ENCODE measurements around the gene GATA6.

The GATA6 gene

GRCh38 chr18:22166069-22166950 lies 3.1 kb upstream of the GATA6 start:
- no peak for DNase-seq (ENCODE audit: low read depth)

DNA sequence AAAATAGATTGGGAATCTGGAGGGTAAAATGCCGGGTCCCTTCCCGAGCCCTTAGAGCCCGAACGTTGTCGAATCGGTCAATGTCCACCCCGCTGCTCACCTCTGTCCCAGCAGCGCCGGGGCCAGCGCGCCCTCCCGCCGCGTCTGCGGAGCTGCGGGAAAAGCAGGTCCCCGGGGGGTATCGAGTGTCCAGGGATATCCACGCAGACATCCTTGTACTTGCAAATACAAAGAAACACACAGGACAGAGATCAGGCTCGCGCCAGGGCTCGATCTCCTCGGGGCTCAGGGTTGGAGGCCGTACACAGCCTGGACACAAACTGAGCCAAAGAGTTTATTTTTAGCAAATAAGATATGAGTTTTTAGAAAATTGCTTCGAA lies 2.3 kb upstream of the GATA6 start:
- DNase-seq (ENCODE audit: low read depth) = no peak

GRCh38 chr18:22167471-22168241 lies 1.7 kb upstream of the GATA6 start:
- DNase-seq (ENCODE audit: low read depth) = no peak

- no peak for DNase-seq (ENCODE audit: low read depth)
These were observed 948 bp upstream of the GATA6 start for GRCh38 chr18:22168360-22168921.

DNA sequence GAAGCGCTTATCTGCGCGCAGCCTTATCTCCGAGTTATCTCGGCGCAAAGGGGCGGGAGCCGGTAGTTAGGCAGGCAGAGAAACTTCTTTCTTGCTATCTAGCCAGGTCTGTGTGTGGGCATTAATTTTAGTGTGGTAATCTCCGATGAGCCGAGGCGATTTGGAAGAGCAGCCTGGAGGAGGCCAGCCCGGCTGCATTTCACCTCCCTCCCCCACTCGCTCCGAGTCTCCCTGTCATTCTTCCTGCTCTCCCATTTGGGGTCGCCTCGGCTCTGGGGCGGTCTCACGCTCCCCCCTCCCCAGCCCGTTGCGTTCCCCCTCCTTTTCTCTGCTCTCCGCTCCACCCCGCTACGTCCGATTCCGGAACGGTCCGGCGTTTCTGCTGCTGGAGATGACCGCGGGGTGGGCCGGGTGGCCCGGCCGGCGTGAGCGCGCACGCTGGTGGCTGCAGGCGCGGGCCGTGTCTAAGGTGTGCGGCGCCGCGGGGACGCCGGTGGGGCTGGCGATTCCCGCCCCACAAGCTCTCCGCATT lies 566 bp downstream of the GATA6 start:
- DNase-seq (ENCODE audit: low read depth) = no peak

DNA sequence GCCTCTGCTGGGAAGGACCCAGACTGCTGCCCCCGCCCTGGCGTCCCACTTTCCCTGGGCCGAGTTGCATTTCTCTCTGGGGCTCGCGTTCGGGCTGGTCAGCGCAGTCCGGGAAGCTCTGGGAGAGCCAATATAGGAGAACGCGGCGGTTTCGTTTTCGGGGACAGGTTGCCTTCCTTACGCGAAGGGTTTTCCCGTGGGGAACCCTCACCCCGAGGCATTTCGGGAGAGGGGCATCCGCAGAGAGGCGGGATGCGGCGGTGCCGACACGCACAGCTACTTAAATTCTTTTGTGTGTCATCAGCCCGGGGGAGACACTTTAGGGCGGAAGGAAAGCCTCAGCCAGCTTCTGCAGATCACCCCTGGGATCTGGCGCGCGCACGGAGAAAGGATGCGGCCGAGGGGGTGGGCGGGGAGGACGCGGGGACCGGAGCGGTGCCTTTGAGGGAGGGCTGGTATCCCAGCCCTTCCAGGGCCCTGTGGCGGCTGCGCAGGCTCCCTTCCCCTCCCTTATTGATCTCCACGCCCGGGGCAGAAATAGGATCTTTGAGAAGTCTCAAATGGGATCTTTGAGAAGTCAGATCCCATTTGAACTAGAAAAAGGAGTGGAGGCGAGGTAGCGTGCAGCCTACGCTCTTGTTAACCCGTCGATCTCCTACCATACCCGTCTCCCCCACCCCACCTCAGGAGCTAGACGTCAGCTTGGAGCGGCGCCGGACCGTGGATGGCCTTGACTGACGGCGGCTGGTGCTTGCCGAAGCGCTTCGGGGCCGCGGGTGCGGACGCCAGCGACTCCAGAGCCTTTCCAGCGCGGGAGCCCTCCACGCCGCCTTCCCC lies 1.2 kb downstream of the GATA6 start:
- DNase-seq (ENCODE audit: low read depth) = no peak

DNA sequence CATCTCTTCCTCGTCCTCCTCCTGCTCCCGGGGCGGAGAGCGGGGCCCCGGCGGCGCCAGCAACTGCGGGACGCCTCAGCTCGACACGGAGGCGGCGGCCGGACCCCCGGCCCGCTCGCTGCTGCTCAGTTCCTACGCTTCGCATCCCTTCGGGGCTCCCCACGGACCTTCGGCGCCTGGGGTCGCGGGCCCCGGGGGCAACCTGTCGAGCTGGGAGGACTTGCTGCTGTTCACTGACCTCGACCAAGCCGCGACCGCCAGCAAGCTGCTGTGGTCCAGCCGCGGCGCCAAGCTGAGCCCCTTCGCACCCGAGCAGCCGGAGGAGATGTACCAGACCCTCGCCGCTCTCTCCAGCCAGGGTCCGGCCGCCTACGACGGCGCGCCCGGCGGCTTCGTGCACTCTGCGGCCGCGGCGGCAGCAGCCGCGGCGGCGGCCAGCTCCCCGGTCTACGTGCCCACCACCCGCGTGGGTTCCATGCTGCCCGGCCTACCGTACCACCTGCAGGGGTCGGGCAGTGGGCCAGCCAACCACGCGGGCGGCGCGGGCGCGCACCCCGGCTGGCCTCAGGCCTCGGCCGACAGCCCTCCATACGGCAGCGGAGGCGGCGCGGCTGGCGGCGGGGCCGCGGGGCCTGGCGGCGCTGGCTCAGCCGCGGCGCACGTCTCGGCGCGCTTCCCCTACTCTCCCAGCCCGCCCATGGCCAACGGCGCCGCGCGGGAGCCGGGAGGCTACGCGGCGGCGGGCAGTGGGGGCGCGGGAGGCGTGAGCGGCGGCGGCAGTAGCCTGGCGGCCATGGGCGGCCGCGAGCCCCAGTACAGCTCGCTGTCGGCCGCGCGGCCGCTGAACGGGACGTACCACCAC lies 2.1 kb downstream of the GATA6 start:
- no peak for DNase-seq (ENCODE audit: low read depth)

GRCh38 chr18:22172120-22172582 lies 2.8 kb downstream of the GATA6 start:
- DNase-seq (ENCODE audit: low read depth) = no peak

GRCh38 chr18:22172594-22173049 lies 3.2 kb downstream of the GATA6 start:
- DNase-seq (ENCODE audit: low read depth) = no peak

DNA sequence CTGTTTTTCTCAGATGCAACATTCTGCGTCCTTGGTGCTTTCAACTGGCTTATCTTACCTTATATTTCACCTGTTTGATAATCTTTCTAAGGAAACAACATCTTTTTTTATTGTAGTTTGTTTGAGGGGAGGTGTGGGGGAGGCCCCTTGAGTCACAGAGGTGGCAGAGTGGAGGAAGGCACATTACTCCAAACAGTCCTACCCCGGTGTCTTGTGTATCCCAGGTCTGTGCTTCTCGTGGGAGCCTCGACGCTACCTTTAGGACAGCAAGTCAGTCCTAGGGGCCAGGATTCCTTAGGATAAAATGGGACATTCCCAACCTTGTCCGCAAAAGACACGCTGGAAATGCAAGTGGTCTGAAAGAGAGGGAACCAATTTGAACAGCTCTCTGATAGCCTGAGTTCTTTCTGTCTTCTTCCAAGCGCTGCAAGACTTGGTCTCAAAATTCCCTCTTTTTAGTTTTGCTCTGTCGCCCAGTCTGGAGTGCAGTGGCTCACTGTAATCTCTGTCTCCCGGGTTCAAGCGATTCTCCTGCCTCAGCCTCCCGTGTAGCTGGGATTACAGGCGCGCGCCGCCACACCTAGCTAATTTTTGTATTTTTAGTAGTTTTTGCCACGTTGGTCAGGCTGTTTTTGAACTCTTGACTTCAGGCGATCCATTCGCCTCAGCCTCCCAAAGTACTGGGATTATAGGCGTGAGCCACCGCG lies 4.0 kb downstream of the GATA6 start:
- no peak for DNase-seq (ENCODE audit: low read depth)

DNA sequence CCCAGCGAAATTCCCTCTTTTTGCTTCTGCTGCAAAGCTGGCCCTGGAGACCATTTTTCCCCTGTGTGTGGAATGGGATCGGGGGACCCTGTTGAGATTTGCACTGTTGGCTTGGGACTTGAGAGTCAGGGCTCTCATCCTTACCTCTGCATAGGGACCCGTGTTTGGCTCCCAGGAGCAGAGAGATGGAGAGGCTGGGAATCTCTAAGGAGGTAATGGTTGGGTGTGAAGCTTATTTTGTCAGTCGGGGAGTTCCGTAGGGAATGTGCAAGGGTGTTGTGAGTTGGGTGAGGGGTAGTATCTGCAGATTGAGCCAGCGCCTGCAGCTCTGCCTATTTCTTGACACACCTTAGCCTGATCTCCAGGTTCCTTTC lies 4.5 kb downstream of the GATA6 start:
- DNase-seq (ENCODE audit: low read depth) = no peak

- no peak for DNase-seq (ENCODE audit: low read depth)
These were observed 5.2 kb downstream of the GATA6 start for GRCh38 chr18:22174341-22175145.

DNA sequence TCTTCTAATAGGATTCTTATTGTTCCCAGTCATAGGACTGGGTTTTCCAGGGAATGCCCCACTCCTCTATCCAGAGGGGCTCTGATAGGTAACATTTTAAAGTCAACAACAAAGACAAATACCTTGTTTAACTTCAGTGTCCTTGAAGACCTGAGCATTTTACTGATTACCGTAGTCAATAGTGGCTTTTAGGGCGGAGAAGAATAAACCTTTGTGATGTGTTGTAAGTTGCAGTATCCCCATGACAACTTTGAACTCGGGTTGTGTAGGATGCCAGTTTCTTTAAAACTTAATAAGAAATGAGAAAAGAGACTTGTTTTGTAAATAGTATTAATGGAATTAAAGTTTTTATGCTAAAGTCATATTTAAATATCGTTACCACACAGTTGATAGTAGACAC lies 6.0 kb downstream of the GATA6 start:
- no peak for DNase-seq (ENCODE audit: low read depth)

DNA sequence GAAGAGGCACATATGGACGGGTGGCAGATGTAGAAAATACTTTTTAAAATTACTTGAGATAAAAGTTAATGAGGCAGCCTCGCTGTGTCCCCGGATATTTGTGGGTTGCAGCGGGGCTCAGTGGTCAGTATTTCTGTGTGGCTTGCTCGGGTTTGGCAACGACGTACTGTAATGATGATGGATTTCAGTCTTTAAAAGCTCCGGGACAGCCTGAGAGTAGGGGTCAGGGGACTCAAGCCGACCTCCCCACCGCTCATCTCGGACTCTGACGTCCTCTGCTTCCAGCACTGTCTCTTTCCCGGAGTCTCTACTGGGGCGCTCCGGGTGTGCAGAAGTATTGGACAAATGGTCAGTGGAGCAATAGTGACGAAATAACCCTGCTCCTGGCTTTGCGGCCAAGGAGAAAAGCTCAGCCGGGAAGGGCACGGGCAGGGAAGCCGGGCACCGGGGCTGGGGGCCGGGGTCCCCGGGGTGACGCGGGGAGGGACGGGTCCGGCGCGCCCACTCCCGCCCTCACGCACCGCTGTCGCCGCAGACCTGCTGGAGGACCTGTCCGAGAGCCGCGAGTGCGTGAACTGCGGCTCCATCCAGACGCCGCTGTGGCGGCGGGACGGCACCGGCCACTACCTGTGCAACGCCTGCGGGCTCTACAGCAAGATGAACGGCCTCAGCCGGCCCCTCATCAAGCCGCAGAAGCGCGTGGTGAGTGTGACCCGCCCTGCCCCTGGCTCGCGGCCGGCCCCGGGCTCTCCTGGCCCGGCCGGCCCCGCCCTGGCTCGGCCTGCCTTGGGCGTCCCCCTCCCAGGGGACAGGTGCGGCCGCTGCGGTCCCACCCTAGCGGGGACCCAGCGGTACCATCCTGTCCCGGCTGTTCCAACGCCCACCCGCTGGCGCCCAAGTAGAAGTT lies 7.3 kb downstream of the GATA6 start:
- DNase-seq (ENCODE audit: low read depth) = no peak

GRCh38 chr18:22177327-22177871 lies 8.0 kb downstream of the GATA6 start:
- no peak for DNase-seq (ENCODE audit: low read depth)

GRCh38 chr18:22179174-22179573 lies 9.8 kb downstream of the GATA6 start:
- DNase-seq (ENCODE audit: low read depth) = no peak

GRCh38 chr18:22179631-22180030 lies 10.2 kb downstream of the GATA6 start:
- no peak for DNase-seq (ENCODE audit: low read depth)

- no peak for DNase-seq (ENCODE audit: low read depth)
These were observed 11.3 kb downstream of the GATA6 start for GRCh38 chr18:22180722-22181121.
